ENCODE measurements around the gene CFC1B.
"Not testable (repeated sequence)": the region's sequence is repeated elsewhere in the genome, so short reads cannot be mapped to it uniquely, and the experiment has no call there.

DNA sequence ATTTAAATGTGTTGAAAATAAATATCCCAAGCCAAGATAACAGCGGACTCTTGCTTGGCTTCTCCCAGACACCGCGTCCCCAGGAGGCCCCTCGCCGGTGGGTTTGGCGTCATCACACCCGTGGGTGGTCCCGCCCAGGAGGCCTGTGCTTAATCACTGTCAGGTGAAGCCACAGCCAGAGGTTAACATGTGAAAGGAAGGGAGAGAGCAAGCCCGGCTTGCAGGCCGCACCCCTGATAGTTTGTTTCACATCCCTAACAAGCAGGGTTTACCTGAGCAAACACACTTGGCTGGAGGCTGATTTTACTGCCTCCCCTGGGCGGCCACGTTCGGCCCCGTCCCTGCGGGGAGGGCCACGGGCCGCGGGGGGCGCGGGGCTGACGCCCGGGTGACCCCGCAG is 1.4 kb downstream of the CFC1B start:
- TF ChIP-seq CTCF (conservative IDR thresholded peaks at IDR 0.05); ZFX (IDR thresholded peaks at IDR 0.05): not testable (repeated sequence)
